Stimulated activated CD4-positive, alpha-beta T cell treated with anti-CD3 and anti-CD28 coated beads, Interleukin-15, amount 100 ng/mL, for 48 hours (primary cell): ENCODE results near the gene HCN3.
"Not testable (repeated sequence)": the region's sequence is repeated elsewhere in the genome, so short reads cannot be mapped to it uniquely, and the experiment has no call there.

Experiments used
- DNase-seq, 2 donors: peaks; one replicate each; pipeline ENCODE4 v3.0.0-alpha.2; 2020; ENCODE audit warnings: low read depth in 2 of 2

HCN3 gene

GRCh38 chr1:155284476-155284875 lies 7.2 kb downstream of the HCN3 start:
- no peak for DNase-seq

- DNase-seq: no peak
Measured at GRCh38 chr1:155285063-155285462, 7.8 kb downstream of the HCN3 start.

- DNase-seq: no peak
Measured at GRCh38 chr1:155285631-155286044, 8.4 kb downstream of the HCN3 start.

- no peak for DNase-seq
Measured at GRCh38 chr1:155286544-155286943, 9.3 kb downstream of the HCN3 start.

GRCh38 chr1:155287987-155288543 lies 10.8 kb downstream of the HCN3 start:
- no peak for DNase-seq

GRCh38 chr1:155291006-155291405 lies 13.7 kb downstream of the HCN3 start:
- DNase-seq: not testable (repeated sequence)

- no peak for DNase-seq
Measured at GRCh38 chr1:155293086-155293749, 16.0 kb downstream of the HCN3 start.

- DNase-seq: no peak
Measured at GRCh38 chr1:155294520-155295182, 17.4 kb downstream of the HCN3 start.

GRCh38 chr1:155295183-155295941 lies 18.1 kb downstream of the HCN3 start:
- DNase-seq: no peak

- no peak for DNase-seq
Measured at GRCh38 chr1:155295942-155296267, 18.6 kb downstream of the HCN3 start.

GRCh38 chr1:155296661-155297060 lies 19.4 kb downstream of the HCN3 start:
- DNase-seq: no peak

GRCh38 chr1:155297384-155297783 lies 20.1 kb downstream of the HCN3 start:
- DNase-seq: no peak

- no peak for DNase-seq
Measured at GRCh38 chr1:155300024-155300423, 22.8 kb downstream of the HCN3 start.

GRCh38 chr1:155300553-155301329 lies 23.5 kb downstream of the HCN3 start:
- no peak for DNase-seq

GRCh38 chr1:155301342-155301841 lies 24.1 kb downstream of the HCN3 start, which contains the start of gene PKLR:
Gene PKLR, minus strand, starts transcription at chr1:155301438. Its CDS starts 43 bp downstream, at chr1:155301395.
- DNase-seq: no peak

GRCh38 chr1:155304558-155305063 lies 27.3 kb downstream of the HCN3 start:
- DNase-seq: no peak

- no peak for DNase-seq
Measured at GRCh38 chr1:155305881-155306391, 28.7 kb downstream of the HCN3 start.

GRCh38 chr1:155307247-155307740 lies 30.0 kb downstream of the HCN3 start:
- DNase-seq: no peak

- peak; percentile 97 to 99 for DNase-seq
Measured at GRCh38 chr1:155308493-155309422, 31.5 kb downstream of the HCN3 start, which contains the start of gene FDPS. Gene FDPS, plus strand, starts transcription at chr1:155308866. Its CDS starts 924 bp downstream, at chr1:155309790.
